Right atrium auricular region (tissue), 2 donors: ENCODE results near the gene RAB34. TPM values are rescaled to one million over a fixed set of nuclear protein-coding genes. Genes with fewer than 3 reads are reported as not detected.
A peak's percentile ranks its signal among the peaks of the same experiment; 100 is the strongest.

Experiments
- DNase-seq: peaks from one replicate; pipeline ENCODE4 v3.0.0-alpha.2; 2019; ENCODE audit warnings: low spot score
- H3K27ac ChIP-seq, 2 donors: fragments of 200-600 bp; sonication (generic); 1 replicate in 1 of 2; 2 replicates in 1 of 2; pipeline ENCODE4 v1.5.1; 2016 to 2019
- H3K27me3 ChIP-seq, 2 donors: fragments of 200-600 bp; sonication (generic); one replicate each; pipeline versions ENCODE4 v1.5.1 to v1.6.0; 2017 to 2019
- H3K36me3 ChIP-seq: fragments of 200-600 bp; sonication (generic); one replicate; pipeline ENCODE4 v1.5.1; 2016
- H3K4me1 ChIP-seq, 2 donors: fragments of 200-600 bp; sonication (generic); one replicate each; pipeline versions ENCODE4 v1.5.1 to v1.6.0; 2017 to 2019
- H3K4me3 ChIP-seq, 2 donors: fragments of 200-600 bp; sonication (generic); 1 replicate in 1 of 2; 2 replicates in 1 of 2; pipeline ENCODE4 v1.5.1; 2017 to 2019; ENCODE audit warnings: mild to moderate bottlenecking in 1 of 2, moderate library complexity in 1 of 2
- H3K9me3 ChIP-seq, 2 donors: fragments of 200-600 bp; sonication (generic); one replicate each; pipeline ENCODE4 v1.5.1; 2019
- CTCF ChIP-seq, 2 donors: fragments of 200-600 bp; sonication (generic); IDR thresholded peaks; one replicate each; pipeline ENCODE4 v1.5.1; 2019; ENCODE audit warnings: antibody characterized with exemption in 2 of 2
- total RNA-seq, 2 donors: library from RNA; depleted of rRNA; stranded (reverse); fragments of >200 nt; gene quantifications; one replicate each; pipeline ENCODE4 v1.1.0, GENCODE V29; 2016

Gene RAB34
- total RNA-seq, 2 donors from 2014 or later = 55.8 to 139 TPM

- Histone ChIP-seq H3K27ac (no peak overlapping the region), H3K36me3 (peaks cover 99% of the 10 kb centered on the region), H3K27me3 (no peaks in the 10 kb centered on the region), H3K4me1 (no peaks in the 10 kb centered on the region), H3K9me3 (no peaks in the 10 kb centered on the region), H3K4me3 (no peak overlapping the region)
- DNase-seq = no peak
- TF ChIP-seq CTCF (IDR thresholded peaks at IDR 0.05) = peak in 1 of 2 donors; percentile 39
Measured at GRCh38 chr17:28684963-28685362, 32.7 kb downstream of the RAB34 start.

GRCh38 chr17:28682655-28683054 is 35.0 kb downstream of the RAB34 start:
- no peaks in the 10 kb centered on the region for H3K9me3 ChIP-seq
- H3K27ac ChIP-seq = no peak overlapping the region

GRCh38 chr17:28675980-28676379 is 41.7 kb downstream of the RAB34 start:
- H3K36me3 ChIP-seq = peaks cover 99% of the 10 kb centered on the region
- TF ChIP-seq CTCF (IDR thresholded peaks at IDR 0.05) = no peak

More at GRCh38 chr17:28682655-28683054, 35.0 kb downstream of the RAB34 start:
- Histone ChIP-seq H3K4me3 (no peak overlapping the region), H3K36me3 (peaks cover 99% of the 10 kb centered on the region), H3K4me1 (no peaks in the 10 kb centered on the region), H3K27me3 (no peaks in the 10 kb centered on the region)
- no peak for TF ChIP-seq CTCF (IDR thresholded peaks at IDR 0.05)
- DNase-seq = no peak

GRCh38 chr17:28675490-28675889 is 42.2 kb downstream of the RAB34 start:
- no peak overlapping the region for H3K27ac ChIP-seq
- H3K4me3 ChIP-seq = no peak overlapping the region
- DNase-seq = no peak
- peaks cover 100% of the 10 kb centered on the region for H3K36me3 ChIP-seq
- no peaks in the 10 kb centered on the region for H3K9me3 ChIP-seq
- no peaks in the 10 kb centered on the region for H3K4me1 ChIP-seq
- H3K27me3 ChIP-seq = no peaks in the 10 kb centered on the region
- no peak for TF ChIP-seq CTCF (IDR thresholded peaks at IDR 0.05)

More at GRCh38 chr17:28675980-28676379, 41.7 kb downstream of the RAB34 start:
- no peaks in the 10 kb centered on the region for H3K27me3 ChIP-seq
- no peak overlapping the region for H3K4me3 ChIP-seq
- H3K27ac ChIP-seq = no peak overlapping the region
- no peaks in the 10 kb centered on the region for H3K9me3 ChIP-seq
- DNase-seq = no peak
- no peaks in the 10 kb centered on the region for H3K4me1 ChIP-seq

GRCh38 chr17:28669918-28670317 is 47.8 kb downstream of the RAB34 start:
- Histone ChIP-seq H3K4me3 (no peak overlapping the region), H3K27ac (no peak overlapping the region), H3K4me1 (no peaks in the 10 kb centered on the region), H3K27me3 (no peaks in the 10 kb centered on the region), H3K9me3 (no peaks in the 10 kb centered on the region), H3K36me3 (peaks cover 62% of the 10 kb centered on the region)
- TF ChIP-seq CTCF (IDR thresholded peaks at IDR 0.05) = no peak
- no peak for DNase-seq

DNA sequence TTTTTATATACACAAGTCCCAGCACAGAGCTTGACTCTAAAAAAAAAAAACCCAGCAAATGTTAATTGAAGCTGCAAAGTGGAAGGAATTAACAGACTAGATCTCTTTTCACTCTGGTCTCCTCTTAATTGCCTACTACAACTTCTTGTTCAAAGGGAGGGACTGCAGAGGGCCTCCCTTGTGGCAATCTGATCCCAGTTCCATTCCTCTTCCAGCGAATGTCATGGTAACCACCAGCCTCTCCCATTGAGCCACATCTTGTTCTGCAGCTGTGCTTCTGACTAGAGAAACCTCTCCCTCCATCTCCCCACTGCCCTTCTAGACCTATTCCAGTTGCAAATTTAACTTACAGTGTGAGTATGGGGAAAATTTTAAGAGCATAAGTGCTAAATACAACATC is 49.8 kb downstream of the RAB34 start:
- Histone ChIP-seq H3K9me3 (no peaks in the 10 kb centered on the region), H3K4me3 (no peak overlapping the region), H3K4me1 (peaks cover 0 to 17% of the 10 kb centered on the region in 2 donors), H3K27ac (no peak overlapping the region), H3K36me3 (peaks cover 42% of the 10 kb centered on the region), H3K27me3 (no peaks in the 10 kb centered on the region)
- no peak for TF ChIP-seq CTCF (IDR thresholded peaks at IDR 0.05)
- DNase-seq = no peak
